Fibroblast of skin of left biceps (primary cell): Measurements from ENCODE around the gene SNX10.

Source experiments
- DNase-seq, 2 experiments: peaks; one replicate each; pipeline ENCODE4 v3.0.0-alpha.2; 2013; ENCODE audit warnings: low read depth in 2 of 2

The SNX10 gene

GRCh38 chr7:26404189-26404996 lies 112.7 kb downstream of the SNX10 start:
- DNase-seq, result no peak

- DNase-seq, result no peak
Observed at GRCh38 chr7:26406433-26406832, 114.8 kb downstream of the SNX10 start.

GRCh38 chr7:26409661-26410547 lies 118.2 kb downstream of the SNX10 start:
- no peak for DNase-seq

GRCh38 chr7:26413007-26413691 lies 121.5 kb downstream of the SNX10 start:
- no peak for DNase-seq

- no peak for DNase-seq
Observed at GRCh38 chr7:26416004-26416403, 124.3 kb downstream of the SNX10 start.

GRCh38 chr7:26417911-26418413 lies 126.3 kb downstream of the SNX10 start:
- DNase-seq, result no peak

GRCh38 chr7:26419198-26419597 lies 127.5 kb downstream of the SNX10 start:
- no peak for DNase-seq

- DNase-seq, result no peak
Observed at GRCh38 chr7:26420422-26421019, 128.9 kb downstream of the SNX10 start.

- no peak for DNase-seq
Observed at GRCh38 chr7:26422761-26423160, 131.1 kb downstream of the SNX10 start.

GRCh38 chr7:26423436-26423835 lies 131.8 kb downstream of the SNX10 start:
- DNase-seq, result no peak
